ENCODE results near the gene RAP2A. TPM values are rescaled to one million over a fixed set of nuclear protein-coding genes. Genes with fewer than 3 reads are reported as not detected.

Gene RAP2A
- total and polyA plus RNA-seq, 2 donors from 2014 or later = 7.4 to 25.5 TPM

DNA sequence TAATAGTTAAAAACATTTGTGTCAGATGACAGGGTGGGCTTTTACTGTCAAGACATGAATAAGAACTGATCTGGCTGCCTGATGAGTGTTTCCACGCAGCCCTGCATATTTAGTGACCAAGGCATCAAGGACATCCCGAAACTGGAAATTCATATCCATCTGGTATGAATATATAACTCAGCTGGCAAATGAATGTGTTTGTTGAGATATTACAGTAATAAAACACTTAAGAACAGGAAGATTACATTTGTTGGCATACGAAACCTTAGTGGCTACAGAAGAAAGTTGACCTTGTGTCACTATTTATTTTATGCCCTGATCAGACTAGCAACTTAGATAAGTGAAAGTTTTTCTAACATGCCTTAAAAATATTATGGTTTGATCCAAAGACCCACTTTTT lies 32.8 kb downstream of the RAP2A start:
- TF ChIP-seq, protein P1, sequence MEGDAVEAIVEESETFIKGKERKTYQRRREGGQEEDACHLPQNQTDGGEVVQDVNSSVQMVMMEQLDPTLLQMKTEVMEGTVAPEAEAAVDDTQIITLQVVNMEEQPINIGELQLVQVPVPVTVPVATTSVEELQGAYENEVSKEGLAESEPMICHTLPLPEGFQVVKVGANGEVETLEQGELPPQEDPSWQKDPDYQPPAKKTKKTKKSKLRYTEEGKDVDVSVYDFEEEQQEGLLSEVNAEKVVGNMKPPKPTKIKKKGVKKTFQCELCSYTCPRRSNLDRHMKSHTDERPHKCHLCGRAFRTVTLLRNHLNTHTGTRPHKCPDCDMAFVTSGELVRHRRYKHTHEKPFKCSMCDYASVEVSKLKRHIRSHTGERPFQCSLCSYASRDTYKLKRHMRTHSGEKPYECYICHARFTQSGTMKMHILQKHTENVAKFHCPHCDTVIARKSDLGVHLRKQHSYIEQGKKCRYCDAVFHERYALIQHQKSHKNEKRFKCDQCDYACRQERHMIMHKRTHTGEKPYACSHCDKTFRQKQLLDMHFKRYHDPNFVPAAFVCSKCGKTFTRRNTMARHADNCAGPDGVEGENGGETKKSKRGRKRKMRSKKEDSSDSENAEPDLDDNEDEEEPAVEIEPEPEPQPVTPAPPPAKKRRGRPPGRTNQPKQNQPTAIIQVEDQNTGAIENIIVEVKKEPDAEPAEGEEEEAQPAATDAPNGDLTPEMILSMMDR (IDR thresholded peaks at IDR 0.05; ENCODE audit: borderline replicate concordance, extremely low read depth, insufficient read depth) = no peak
- H3K4me1 ChIP-seq (ENCODE audit: control insufficient read depth in 2 of 3, insufficient read depth in 2 of 3, low read depth in 1 of 3, low read length in 3 of 3) = no peaks in the 10 kb centered on the region
- FAIRE-seq (no peak), DNase-seq (no peak)
- H3K4me3 ChIP-seq (ENCODE audit: low read length in 3 of 3) = no peak overlapping the region
- no peaks in the 10 kb centered on the region for H3K27me3 ChIP-seq (ENCODE audit: control insufficient read depth, insufficient read depth, low read length)
- H3K9me3 ChIP-seq (ENCODE audit: control insufficient read depth in 2 of 3, insufficient read depth in 1 of 3, low read length in 3 of 3) = no peaks in the 10 kb centered on the region
- intact Hi-C loops (cut with DNase I) = no loop called here
- H3K36me3 ChIP-seq (ENCODE audit: control insufficient read depth in 2 of 3, insufficient read depth in 3 of 3, low read length in 3 of 3) = peaks cover 0 to 4% (median 0%) of the 10 kb centered on the region in 3 donors
- no peak overlapping the region for H3K9ac ChIP-seq (ENCODE audit: low read length in 3 of 3)
- no peak overlapping the region for H3K27ac ChIP-seq (ENCODE audit: low read depth in 2 of 2, low read length in 2 of 2)

DNA sequence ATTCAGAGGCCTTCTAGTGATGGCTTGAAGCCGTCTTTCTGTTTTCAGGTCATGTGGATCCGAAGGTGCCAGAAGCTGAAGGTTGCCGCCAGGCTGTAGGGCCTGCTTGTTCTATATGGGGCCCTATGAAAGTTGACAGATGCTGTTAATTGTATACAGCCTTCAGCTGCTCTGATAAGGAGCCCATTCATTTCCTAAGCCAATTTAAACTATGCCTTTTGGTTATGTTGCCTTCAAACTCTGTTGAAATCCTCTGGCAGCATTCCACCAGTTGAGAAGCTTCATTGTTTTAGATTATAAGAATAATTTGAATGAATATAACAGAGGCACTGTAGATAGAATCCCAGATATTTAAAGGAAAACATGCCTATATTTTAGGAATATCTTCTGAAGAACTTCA lies 34.4 kb downstream of the RAP2A start:
- Histone ChIP-seq H3K9ac (ENCODE audit: low read length in 3 of 3) (no peak overlapping the region), H3K27ac (ENCODE audit: low read depth in 2 of 2, low read length in 2 of 2) (no peak overlapping the region), H3K36me3 (ENCODE audit: control insufficient read depth in 2 of 3, insufficient read depth in 3 of 3, low read length in 3 of 3) (peaks cover 0 to 4% (median 0%) of the 10 kb centered on the region in 3 donors), H3K27me3 (ENCODE audit: control insufficient read depth, insufficient read depth, low read length) (no peaks in the 10 kb centered on the region), H3K4me1 (ENCODE audit: control insufficient read depth in 2 of 3, insufficient read depth in 2 of 3, low read depth in 1 of 3, low read length in 3 of 3) (no peaks in the 10 kb centered on the region), H3K4me3 (ENCODE audit: low read length in 3 of 3) (no peak overlapping the region), H3K9me3 (ENCODE audit: control insufficient read depth in 2 of 3, insufficient read depth in 1 of 3, low read length in 3 of 3) (no peaks in the 10 kb centered on the region)
- TF ChIP-seq, protein P1 (IDR thresholded peaks at IDR 0.05; ENCODE audit: borderline replicate concordance, extremely low read depth, insufficient read depth) = no peak
- peak in 1 of 5 donors; percentile 39 for DNase-seq
- no peak for FAIRE-seq
- intact Hi-C loops (cut with DNase I) = no loop called here

DNA sequence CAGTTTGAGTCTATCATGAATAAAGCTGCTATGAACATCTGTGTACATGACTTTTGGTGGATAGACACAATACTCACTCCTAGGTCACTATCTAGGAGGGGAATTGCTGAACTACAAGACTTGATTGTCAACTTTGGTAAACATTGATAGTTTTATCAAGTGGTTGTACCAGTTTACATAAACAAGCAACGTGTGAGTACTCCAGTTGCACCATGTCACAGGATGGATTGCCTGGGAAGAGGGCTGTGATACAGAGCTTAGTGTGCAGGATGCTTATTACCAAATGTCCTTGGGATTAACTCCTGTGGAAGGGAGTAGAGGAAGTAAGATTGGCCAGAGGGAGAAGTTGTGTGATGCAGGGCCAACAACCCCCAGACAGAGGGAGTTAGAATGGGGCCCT lies 37.7 kb downstream of the RAP2A start:
- intact Hi-C loops (cut with DNase I) = no loop called here
- Histone ChIP-seq H3K27ac (ENCODE audit: low read depth in 2 of 2, low read length in 2 of 2) (no peak overlapping the region), H3K36me3 (ENCODE audit: control insufficient read depth in 2 of 3, insufficient read depth in 3 of 3, low read length in 3 of 3) (no peaks in the 10 kb centered on the region), H3K9ac (ENCODE audit: low read length in 3 of 3) (no peak overlapping the region), H3K27me3 (ENCODE audit: control insufficient read depth, insufficient read depth, low read length) (no peaks in the 10 kb centered on the region), H3K4me1 (ENCODE audit: control insufficient read depth in 2 of 3, insufficient read depth in 2 of 3, low read depth in 1 of 3, low read length in 3 of 3) (no peaks in the 10 kb centered on the region), H3K4me3 (ENCODE audit: low read length in 3 of 3) (no peak overlapping the region), H3K9me3 (ENCODE audit: control insufficient read depth in 2 of 3, insufficient read depth in 1 of 3, low read length in 3 of 3) (no peaks in the 10 kb centered on the region)
- TF ChIP-seq, protein P1 (IDR thresholded peaks at IDR 0.05; ENCODE audit: borderline replicate concordance, extremely low read depth, insufficient read depth) = no peak
- FAIRE-seq = no peak
- no peak for DNase-seq

DNA sequence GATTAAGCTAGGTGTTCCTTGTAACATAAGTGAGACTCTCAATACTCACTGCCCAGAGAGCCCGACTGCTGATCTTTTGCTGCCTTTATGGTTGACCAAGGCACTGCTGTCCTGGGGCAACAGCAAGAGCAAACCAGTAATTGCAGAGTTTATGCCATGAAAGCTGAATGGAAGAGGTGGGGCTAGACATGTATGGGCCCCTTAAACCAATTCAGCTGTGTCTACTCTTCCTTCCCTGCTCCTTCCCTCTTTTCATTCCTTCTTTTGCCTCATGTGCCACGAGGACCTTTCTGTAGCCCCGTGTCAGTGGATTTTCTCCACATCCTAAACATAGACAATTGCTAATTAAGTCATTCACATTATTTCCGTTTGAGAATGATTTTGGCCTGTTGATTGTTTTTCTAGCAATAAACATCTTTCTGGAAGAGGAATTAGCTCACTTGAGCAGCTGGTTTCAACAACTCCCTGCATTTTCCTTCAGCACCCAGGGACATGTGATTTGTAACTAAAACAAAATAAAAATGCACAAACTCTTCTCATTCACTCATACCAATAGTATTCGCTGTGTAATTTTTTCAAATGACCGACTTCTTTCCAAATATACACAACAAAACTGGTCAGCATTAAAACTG lies 40.5 kb downstream of the RAP2A start:
- H3K4me3 ChIP-seq (ENCODE audit: low read length in 3 of 3) = no peak overlapping the region
- H3K9me3 ChIP-seq (ENCODE audit: control insufficient read depth in 2 of 3, insufficient read depth in 1 of 3, low read length in 3 of 3) = no peaks in the 10 kb centered on the region
- TF ChIP-seq, protein P1 (IDR thresholded peaks at IDR 0.05; ENCODE audit: borderline replicate concordance, extremely low read depth, insufficient read depth) = no peak
- no peaks in the 10 kb centered on the region for H3K4me1 ChIP-seq (ENCODE audit: control insufficient read depth in 2 of 3, insufficient read depth in 2 of 3, low read depth in 1 of 3, low read length in 3 of 3)
- H3K27ac ChIP-seq (ENCODE audit: low read depth in 2 of 2, low read length in 2 of 2) = peak overlapping the region in 1 of 2 donors; percentile 77
- H3K36me3 ChIP-seq (ENCODE audit: control insufficient read depth in 2 of 3, insufficient read depth in 3 of 3, low read length in 3 of 3) = no peaks in the 10 kb centered on the region
- H3K27me3 ChIP-seq (ENCODE audit: control insufficient read depth, insufficient read depth, low read length) = no peaks in the 10 kb centered on the region
- DNase-seq (peak in 3 of 5 donors; percentile 19 to 93 (median 75)), FAIRE-seq (no peak)
- intact Hi-C loops (cut with DNase I) = no loop called here
- no peak overlapping the region for H3K9ac ChIP-seq (ENCODE audit: low read length in 3 of 3)
